Loucy (cell line): Measurements from ENCODE around the gene DOCK3.
"Not testable (repeated sequence)": the region's sequence is repeated elsewhere in the genome, so short reads cannot be mapped to it uniquely, and the experiment has no call there.

Source experiments
- H2AFZ ChIP-seq: fragments of 200-600 bp; sonication (generic); 2 replicates; pipeline ENCODE4 v1.6.0; 2016; ENCODE audit warnings: antibody characterized with exemption, mild to moderate bottlenecking, low read length, moderate library complexity
- H3F3A ChIP-seq: fragments of 200-600 bp; 2 replicates; pipeline ENCODE4 v1.6.0; 2016; ENCODE audit warnings: antibody characterized with exemption, low read depth, mild to moderate bottlenecking
- H3K27me3 ChIP-seq: fragments of 200-600 bp; sonication (generic); 2 replicates; pipeline ENCODE4 v1.6.1; 2014; ENCODE audit warnings: low read length, mild to moderate bottlenecking; ENCODE audit not compliant: insufficient read depth, poor library complexity, severe bottlenecking
- H3K36me3 ChIP-seq: fragments of 200-600 bp; sonication (generic); 2 replicates; pipeline ENCODE4 v1.6.1; 2016; ENCODE audit warnings: low read length; ENCODE audit not compliant: insufficient read depth
- H3K4me1 ChIP-seq: fragments of 200-600 bp; sonication (generic); 2 replicates; pipeline ENCODE4 v1.5.1; 2014; ENCODE audit warnings: low read length, mild to moderate bottlenecking; ENCODE audit not compliant: insufficient read depth, poor library complexity, severe bottlenecking
- H3K4me2 ChIP-seq: fragments of 200-600 bp; sonication (generic); 2 replicates; pipeline ENCODE4 v1.6.0; 2014; ENCODE audit warnings: antibody characterized with exemption, low read length, low read depth, mild to moderate bottlenecking; ENCODE audit not compliant: poor library complexity, severe bottlenecking
- H3K4me3 ChIP-seq: fragments of 200-600 bp; sonication (generic); 2 replicates; pipeline ENCODE4 v1.5.1; 2014; ENCODE audit warnings: low read length, mild to moderate bottlenecking, mixed read lengths; ENCODE audit not compliant: poor library complexity, severe bottlenecking
- H3K79me2 ChIP-seq: fragments of 200-600 bp; sonication (generic); 2 replicates; pipeline ENCODE4 v1.6.1; 2014; ENCODE audit warnings: low read length; ENCODE audit not compliant: insufficient read depth
- H3K9ac ChIP-seq: fragments of 200-600 bp; sonication (generic); 2 replicates; pipeline ENCODE4 v1.6.0; 2014; ENCODE audit warnings: mild to moderate bottlenecking, low read depth, low read length, moderate library complexity; ENCODE audit not compliant: poor library complexity, severe bottlenecking
- H3K9me2 ChIP-seq: fragments of 200-600 bp; sonication (generic); replicated peaks from 2 replicates; pipeline ENCODE4 v1.6.1; 2016; ENCODE audit warnings: low read depth, low read length, mixed read lengths
- H3K9me3 ChIP-seq: fragments of 200-600 bp; sonication (generic); 2 replicates; pipeline ENCODE4 v1.6.1; 2014; ENCODE audit warnings: mild to moderate bottlenecking, antibody characterized with exemption, low read length, low read depth; ENCODE audit not compliant: insufficient read depth
- H4K20me1 ChIP-seq: fragments of 200-600 bp; sonication (generic); 2 replicates; pipeline ENCODE4 v1.6.0; 2014; ENCODE audit warnings: antibody characterized with exemption, low read length, mild to moderate bottlenecking; ENCODE audit not compliant: insufficient read depth, poor library complexity, severe bottlenecking
- EZH2phosphoT487 ChIP-seq: fragments of 200-600 bp; IDR thresholded peaks from 2 replicates; pipeline ENCODE4 v1.6.1; 2018; ENCODE audit warnings: antibody characterized with exemption, mild to moderate bottlenecking, moderate library complexity, borderline replicate concordance
- TF ChIP-seq, protein P1 (sequence below): fragments of 200-600 bp; sonication (generic); conservative IDR thresholded peaks from 2 replicates; pipeline ENCODE4 v1.5.1; 2014; ENCODE audit warnings: mild to moderate bottlenecking, antibody characterized with exemption, low read length

Gene DOCK3

DNA sequence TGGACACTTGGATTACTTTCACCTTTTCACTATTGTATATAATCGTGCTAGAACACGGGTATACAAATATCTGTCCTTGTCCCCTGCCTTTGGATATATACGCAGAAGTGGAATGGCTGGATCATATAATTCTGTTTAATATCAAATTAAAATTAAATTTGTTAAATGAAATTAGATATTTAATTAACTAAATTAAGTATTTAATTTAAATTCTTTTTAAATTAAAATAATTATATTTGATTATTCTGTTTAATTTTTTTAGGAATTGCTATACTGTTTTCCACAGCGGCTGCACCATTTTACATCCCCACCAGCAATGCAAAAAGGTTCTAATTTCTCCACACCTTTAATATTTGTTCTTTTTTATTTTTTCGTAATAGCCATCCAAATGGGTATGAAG lies 84.3 kb downstream of the DOCK3 start:
- Histone ChIP-seq H3K27me3 (no peaks in the 10 kb centered on the region), H3K9ac (no peak overlapping the region), H4K20me1 (no peaks in the 10 kb centered on the region), H3K4me2 (no peak overlapping the region), H3K4me3 (no peak overlapping the region), H3K4me1 (no peaks in the 10 kb centered on the region), H3K9me3 (no peaks in the 10 kb centered on the region), H3F3A (no peaks in the 10 kb centered on the region), H2AFZ (no peak overlapping the region), H3K79me2 (no peaks in the 10 kb centered on the region), H3K36me3 (no peaks in the 10 kb centered on the region), H3K9me2 (no peaks in the 10 kb centered on the region)
- TF ChIP-seq, protein P1, sequence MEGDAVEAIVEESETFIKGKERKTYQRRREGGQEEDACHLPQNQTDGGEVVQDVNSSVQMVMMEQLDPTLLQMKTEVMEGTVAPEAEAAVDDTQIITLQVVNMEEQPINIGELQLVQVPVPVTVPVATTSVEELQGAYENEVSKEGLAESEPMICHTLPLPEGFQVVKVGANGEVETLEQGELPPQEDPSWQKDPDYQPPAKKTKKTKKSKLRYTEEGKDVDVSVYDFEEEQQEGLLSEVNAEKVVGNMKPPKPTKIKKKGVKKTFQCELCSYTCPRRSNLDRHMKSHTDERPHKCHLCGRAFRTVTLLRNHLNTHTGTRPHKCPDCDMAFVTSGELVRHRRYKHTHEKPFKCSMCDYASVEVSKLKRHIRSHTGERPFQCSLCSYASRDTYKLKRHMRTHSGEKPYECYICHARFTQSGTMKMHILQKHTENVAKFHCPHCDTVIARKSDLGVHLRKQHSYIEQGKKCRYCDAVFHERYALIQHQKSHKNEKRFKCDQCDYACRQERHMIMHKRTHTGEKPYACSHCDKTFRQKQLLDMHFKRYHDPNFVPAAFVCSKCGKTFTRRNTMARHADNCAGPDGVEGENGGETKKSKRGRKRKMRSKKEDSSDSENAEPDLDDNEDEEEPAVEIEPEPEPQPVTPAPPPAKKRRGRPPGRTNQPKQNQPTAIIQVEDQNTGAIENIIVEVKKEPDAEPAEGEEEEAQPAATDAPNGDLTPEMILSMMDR: no peak
- TF ChIP-seq EZH2phosphoT487: no peak

- no peaks in the 10 kb centered on the region for H3K27me3 ChIP-seq
- H3K4me1 ChIP-seq: no peaks in the 10 kb centered on the region
- no peak overlapping the region for H2AFZ ChIP-seq
- H3K36me3 ChIP-seq: no peaks in the 10 kb centered on the region
- H3K4me2 ChIP-seq: no peak overlapping the region
- no peaks in the 10 kb centered on the region for H3K9me2 ChIP-seq
- no peaks in the 10 kb centered on the region for H3F3A ChIP-seq
- H3K4me3 ChIP-seq: no peak overlapping the region
- no peaks in the 10 kb centered on the region for H4K20me1 ChIP-seq
- TF ChIP-seq EZH2phosphoT487: no peak
- TF ChIP-seq, protein P1: no peak
- no peak overlapping the region for H3K9ac ChIP-seq
- no peaks in the 10 kb centered on the region for H3K79me2 ChIP-seq
- no peaks in the 10 kb centered on the region for H3K9me3 ChIP-seq
Observed at GRCh38 chr3:50777680-50778079, 103.0 kb downstream of the DOCK3 start.

DNA sequence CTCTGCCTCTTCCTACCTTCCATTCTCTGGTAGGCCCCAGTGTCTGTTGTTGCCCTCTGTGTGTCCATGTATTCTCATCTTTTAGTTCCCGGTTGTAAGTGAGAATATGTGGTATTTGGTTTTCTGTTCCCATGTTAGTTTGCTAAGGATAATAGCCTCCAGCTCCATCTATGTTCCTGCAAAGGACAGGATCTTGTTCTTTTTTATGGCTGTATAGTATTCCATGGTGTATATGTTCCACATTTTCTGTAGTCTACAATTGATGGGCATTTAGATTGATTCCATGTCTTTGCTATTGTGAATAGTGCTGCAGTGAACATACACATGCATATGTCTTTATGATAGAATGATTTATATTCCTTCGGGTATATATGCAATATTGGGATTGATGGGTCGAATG lies 107.0 kb downstream of the DOCK3 start:
- H3K9me3 ChIP-seq, H3K4me2 ChIP-seq, H2AFZ ChIP-seq, H3K4me3 ChIP-seq, H3K9me2 ChIP-seq, H3K79me2 ChIP-seq, H3K9ac ChIP-seq, H3K27me3 ChIP-seq, H3K36me3 ChIP-seq, H3K4me1 ChIP-seq, H4K20me1 ChIP-seq, H3F3A ChIP-seq: not testable (repeated sequence)

GRCh38 chr3:50786631-50787030 lies 111.9 kb downstream of the DOCK3 start:
- Histone ChIP-seq H3K27me3 (no peaks in the 10 kb centered on the region), H3K4me2 (no peak overlapping the region)
- TF ChIP-seq, protein P1: no peak
- no peak for TF ChIP-seq EZH2phosphoT487

GRCh38 chr3:50790894-50791293 lies 116.2 kb downstream of the DOCK3 start:
- H3K4me2 ChIP-seq, H4K20me1 ChIP-seq, H2AFZ ChIP-seq, H3K4me3 ChIP-seq, H3K9me2 ChIP-seq, H3K27me3 ChIP-seq, H3K36me3 ChIP-seq, H3K79me2 ChIP-seq, H3K9me3 ChIP-seq, H3K4me1 ChIP-seq, H3K9ac ChIP-seq, H3F3A ChIP-seq: not testable (repeated sequence)

More at GRCh38 chr3:50786631-50787030, 111.9 kb downstream of the DOCK3 start:
- Histone ChIP-seq H3K9me3 (no peaks in the 10 kb centered on the region), H4K20me1 (no peaks in the 10 kb centered on the region), H3K79me2 (no peaks in the 10 kb centered on the region), H3K36me3 (no peaks in the 10 kb centered on the region), H3K4me1 (no peaks in the 10 kb centered on the region), H3F3A (no peaks in the 10 kb centered on the region), H3K9ac (no peak overlapping the region), H3K4me3 (no peak overlapping the region), H3K9me2 (no peaks in the 10 kb centered on the region), H2AFZ (no peak overlapping the region)
